DOHH2 (cell line): ENCODE results near the gene FOXK2.
"Not testable (repeated sequence)": the region's sequence is repeated elsewhere in the genome, so short reads cannot be mapped to it uniquely, and the experiment has no call there.

Experiments
- H3F3A ChIP-seq: fragments of 200-600 bp; sonication (generic), shearing (Covaris generic); 2 replicates; pipeline ENCODE4 v1.6.0; 2016; ENCODE audit warnings: antibody characterized with exemption, mild to moderate bottlenecking; ENCODE audit not compliant: control insufficient read depth, insufficient read depth
- H3K27ac ChIP-seq: fragments of 200-600 bp; sonication (generic); 2 replicates; pipeline ENCODE4 v1.5.1; 2014; ENCODE audit warnings: low read depth, mild to moderate bottlenecking, low read length, moderate library complexity
- H3K27me3 ChIP-seq: fragments of 200-600 bp; sonication (generic); 2 replicates; pipeline ENCODE4 v1.6.1; 2014; ENCODE audit warnings: mild to moderate bottlenecking, low read length, mixed read lengths; ENCODE audit not compliant: control insufficient read depth
- H3K36me3 ChIP-seq: fragments of 200-600 bp; sonication (generic); 2 replicates; pipeline ENCODE4 v1.6.1; 2014; ENCODE audit warnings: mild to moderate bottlenecking, low read length, moderate library complexity, mixed read lengths; ENCODE audit not compliant: control insufficient read depth
- H3K4me1 ChIP-seq: fragments of 200-600 bp; sonication (generic); 2 replicates; pipeline ENCODE4 v1.6.1; 2014; ENCODE audit warnings: mild to moderate bottlenecking, low read length, mixed read lengths; ENCODE audit not compliant: control insufficient read depth
- H3K4me2 ChIP-seq: fragments of 200-600 bp; sonication (generic); 2 replicates; pipeline ENCODE4 v1.6.0; 2014; ENCODE audit warnings: mild to moderate bottlenecking, low read length, moderate library complexity
- H3K4me3 ChIP-seq: fragments of 200-600 bp; sonication (generic); 2 replicates; pipeline ENCODE4 v1.5.1; 2014; ENCODE audit warnings: mild to moderate bottlenecking, low read length, mixed read lengths
- H3K79me2 ChIP-seq: fragments of 200-600 bp; sonication (generic); 2 replicates; pipeline ENCODE4 v1.6.1; 2014; ENCODE audit warnings: mild to moderate bottlenecking, low read length, mixed read lengths; ENCODE audit not compliant: control insufficient read depth
- H3K9me2 ChIP-seq: fragments of 200-600 bp; sonication (generic); replicated peaks from 2 replicates; pipeline ENCODE4 v1.6.1; 2014; ENCODE audit warnings: mild to moderate bottlenecking, low read length, mixed read lengths; ENCODE audit not compliant: control insufficient read depth
- H3K9me3 ChIP-seq: fragments of 200-600 bp; sonication (generic); 2 replicates; pipeline ENCODE4 v1.6.1; 2014; ENCODE audit warnings: antibody characterized with exemption, low read length, mixed read lengths; ENCODE audit not compliant: control insufficient read depth, insufficient read depth
- H4K20me1 ChIP-seq: fragments of 200-600 bp; sonication (generic); 2 replicates; pipeline ENCODE4 v1.6.0; 2014; ENCODE audit warnings: low read depth, mild to moderate bottlenecking, antibody characterized with exemption, low read length, moderate library complexity; ENCODE audit not compliant: control insufficient read depth, insufficient read depth
- CTCF ChIP-seq: fragments of 200-600 bp; sonication (generic); IDR thresholded peaks from one replicate; pipeline ENCODE4 v1.5.1; 2014; ENCODE audit warnings: antibody characterized with exemption, mild to moderate bottlenecking, low read depth, low read length; ENCODE audit not compliant: poor library complexity, severe bottlenecking
- EZH2phosphoT487 ChIP-seq: fragments of 200-600 bp; sonication (generic); IDR thresholded peaks from 2 replicates; pipeline ENCODE4 v1.6.1; 2017; ENCODE audit warnings: borderline replicate concordance, mild to moderate bottlenecking, antibody characterized with exemption, low read length, moderate library complexity, mixed read lengths

The FOXK2 gene

GRCh38 chr17:82574041-82574440 lies 54.5 kb downstream of the FOXK2 start:
- TF ChIP-seq CTCF: no peak
- Histone ChIP-seq H4K20me1 (no peaks in the 10 kb centered on the region; the same call in 1 of the 2 replicates), H3F3A (no peaks in the 10 kb centered on the region; the same call in 1 of the 2 replicates), H3K36me3 (peaks cover 74% of the 10 kb centered on the region), H3K79me2 (peaks cover 29% of the 10 kb centered on the region), H3K9me3 (no peaks in the 10 kb centered on the region), H3K4me3 (no peak overlapping the region), H3K4me2 (no peak overlapping the region), H3K27me3 (no peaks in the 10 kb centered on the region), H3K4me1 (no peaks in the 10 kb centered on the region), H3K27ac (no peak overlapping the region), H3K9me2 (no peaks in the 10 kb centered on the region)

- not testable (repeated sequence) for H3K4me3 ChIP-seq, H3K27ac ChIP-seq, H3K4me2 ChIP-seq, H3K27me3 ChIP-seq, H3K9me2 ChIP-seq, H3K9me3 ChIP-seq, H4K20me1 ChIP-seq, H3K4me1 ChIP-seq, H3F3A ChIP-seq
- Histone ChIP-seq H3K79me2 (peaks cover 27% of the 10 kb centered on the region), H3K36me3 (peaks cover 66% of the 10 kb centered on the region)
Measured at GRCh38 chr17:82575581-82576221, 56.2 kb downstream of the FOXK2 start.

GRCh38 chr17:82577300-82577699 lies 57.8 kb downstream of the FOXK2 start:
- peaks cover 62% of the 10 kb centered on the region for H3K36me3 ChIP-seq
- no peak overlapping the region for H3K27ac ChIP-seq
- H3K4me2 ChIP-seq: no peak overlapping the region
- no peaks in the 10 kb centered on the region; the same call in 1 of the 2 replicates for H3F3A ChIP-seq
- H3K79me2 ChIP-seq: peaks cover 35% of the 10 kb centered on the region
- no peak for TF ChIP-seq EZH2phosphoT487
- TF ChIP-seq CTCF: no peak
- H4K20me1 ChIP-seq: no peaks in the 10 kb centered on the region; the same call in 1 of the 2 replicates
- no peaks in the 10 kb centered on the region for H3K27me3 ChIP-seq
- H3K9me3 ChIP-seq: no peaks in the 10 kb centered on the region
- no peak overlapping the region for H3K4me3 ChIP-seq
- no peaks in the 10 kb centered on the region for H3K4me1 ChIP-seq
- H3K9me2 ChIP-seq: no peaks in the 10 kb centered on the region

- H3K9me2 ChIP-seq, H3K4me1 ChIP-seq, H3K27ac ChIP-seq, H3K4me2 ChIP-seq, H3F3A ChIP-seq, H3K9me3 ChIP-seq, H3K4me3 ChIP-seq, H4K20me1 ChIP-seq, H3K27me3 ChIP-seq: not testable (repeated sequence)
- Histone ChIP-seq H3K79me2 (peaks cover 27% of the 10 kb centered on the region), H3K36me3 (peaks cover 60% of the 10 kb centered on the region)
Measured at GRCh38 chr17:82579969-82580368, 60.4 kb downstream of the FOXK2 start.
